Measurements from ENCODE around the gene GALNT18.

The GALNT18 gene

DNA sequence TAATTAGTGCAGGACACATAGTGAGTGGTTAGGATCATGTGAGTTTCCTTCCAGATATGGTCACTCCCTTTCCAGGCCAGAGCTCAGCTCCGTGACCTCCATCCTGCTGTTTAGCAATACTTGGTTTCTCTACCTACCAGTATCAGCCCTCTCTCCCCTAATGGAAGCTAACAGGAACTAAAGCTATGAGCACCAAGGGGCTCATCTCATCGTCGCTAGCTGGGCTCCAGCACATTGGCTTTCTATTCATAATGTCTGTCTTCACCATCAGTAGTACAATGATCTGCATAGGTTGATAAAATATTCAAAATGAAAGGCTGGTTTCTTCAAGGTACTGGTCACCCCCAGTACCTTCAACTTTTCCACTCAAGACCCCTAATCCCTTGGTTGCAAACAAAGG is 2.4 kb upstream of the GALNT18 start:
- DNase-seq (ENCODE audit: low spot score): no peak

- no peak for DNase-seq (ENCODE audit: low spot score)
Measured at GRCh38 chr11:11622772-11623171, 967 bp upstream of the GALNT18 start.

DNA sequence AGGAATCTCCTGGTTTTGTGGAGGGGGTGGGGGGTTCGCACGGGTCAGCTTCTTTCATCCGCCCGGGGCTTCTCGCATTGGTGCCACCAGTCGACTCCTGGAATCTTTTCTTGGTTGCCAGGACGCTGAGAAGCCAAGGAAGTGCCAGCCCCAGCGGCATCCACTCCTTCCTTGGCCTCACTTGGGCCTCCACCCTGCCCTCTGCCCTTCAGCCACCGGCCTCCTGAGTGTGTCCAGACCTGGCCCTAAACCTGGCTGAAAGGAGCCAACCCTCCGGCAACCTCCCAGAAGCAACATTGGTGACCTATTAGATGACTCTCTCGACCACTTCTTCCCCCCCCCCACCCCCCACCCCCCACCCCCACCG is 518 bp upstream of the GALNT18 start:
- no peak for DNase-seq (ENCODE audit: low spot score)

- DNase-seq (ENCODE audit: low spot score): peak; percentile 65
Measured at GRCh38 chr11:11620921-11621572, 758 bp downstream of the GALNT18 start.

DNA sequence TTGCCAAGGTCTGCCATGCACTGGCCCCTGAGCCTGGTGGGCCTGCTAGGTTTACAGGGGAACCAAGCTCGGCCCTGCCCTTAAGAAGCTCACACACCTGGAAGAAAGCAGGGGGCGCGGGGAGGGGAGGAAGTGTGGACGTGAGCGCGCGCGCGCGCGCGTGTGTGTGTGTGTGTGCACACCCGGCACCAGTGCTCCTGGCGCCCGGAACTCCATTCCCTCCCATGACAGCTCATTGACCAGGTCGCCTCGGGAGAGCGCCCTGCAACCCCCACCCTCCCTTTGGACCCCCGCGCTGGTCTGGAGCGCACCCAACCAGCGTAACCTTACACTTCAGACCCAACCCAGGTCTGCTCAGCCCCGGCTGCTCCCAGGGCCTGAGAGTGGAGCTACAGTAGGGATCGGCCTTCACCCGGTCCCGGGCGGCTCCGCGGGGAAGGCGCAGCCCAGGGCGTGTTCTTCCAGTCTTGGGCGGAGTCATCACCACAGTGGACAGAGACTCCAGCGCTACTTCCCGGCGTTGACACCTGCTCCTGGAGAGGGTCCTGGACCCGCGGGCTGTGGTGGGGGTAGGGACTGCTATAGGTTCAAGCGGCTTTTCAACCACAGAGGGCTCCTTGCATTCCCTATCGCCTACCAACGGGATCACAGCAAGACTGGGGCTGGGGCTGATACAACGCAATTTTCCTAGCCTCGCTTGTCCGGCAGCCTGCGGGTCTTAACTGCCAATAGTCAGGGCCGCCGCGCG is 1.5 kb downstream of the GALNT18 start:
- peak; percentile 73 for DNase-seq (ENCODE audit: low spot score)

DNA sequence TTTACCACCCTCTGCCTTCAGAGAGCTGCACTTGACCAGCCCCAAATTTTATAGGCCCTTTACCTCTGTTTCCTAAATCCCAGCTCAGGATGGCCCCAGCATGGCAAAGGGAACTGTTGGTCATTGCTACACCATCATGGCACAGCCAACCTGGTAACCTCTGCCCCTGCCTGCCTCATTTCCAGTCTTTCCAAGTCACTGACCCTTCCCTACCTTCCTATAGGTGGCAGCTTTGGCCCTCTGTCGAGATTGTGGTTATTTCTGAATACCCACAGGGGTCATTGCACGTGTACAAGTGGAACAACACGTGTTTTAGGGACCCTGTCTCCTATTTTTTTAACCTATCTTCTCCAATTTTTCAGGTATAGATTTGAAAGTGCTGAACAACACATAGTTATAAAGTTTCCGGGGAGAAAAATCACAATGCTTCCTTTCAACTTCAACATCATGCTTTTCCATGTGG is 2.8 kb downstream of the GALNT18 start:
- no peak for DNase-seq (ENCODE audit: low spot score)

GRCh38 chr11:11615086-11615485 is 6.7 kb downstream of the GALNT18 start:
- no peak for DNase-seq (ENCODE audit: low spot score)

GRCh38 chr11:11612439-11612838 is 9.4 kb downstream of the GALNT18 start:
- DNase-seq (ENCODE audit: low spot score): no peak

DNA sequence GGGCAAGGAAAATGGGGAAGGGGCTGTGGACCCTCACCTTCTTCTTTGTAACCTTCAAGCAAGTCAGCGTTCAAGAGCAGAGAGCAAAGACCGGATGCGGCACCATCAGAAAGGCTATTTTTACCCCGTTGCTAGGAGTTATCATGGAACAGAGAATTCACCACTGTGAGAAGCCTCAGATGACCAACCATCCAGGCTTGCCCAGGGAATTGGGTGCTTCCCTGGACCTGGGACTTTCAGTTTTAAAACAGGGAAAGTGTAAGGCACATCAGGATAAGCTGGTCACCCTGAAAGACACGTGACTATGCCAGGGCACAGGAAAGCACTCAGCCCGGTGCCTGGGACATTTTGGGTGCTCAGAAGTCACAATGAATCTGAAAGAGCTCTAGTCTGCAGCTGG is 10.4 kb downstream of the GALNT18 start:
- peak; percentile 32 for DNase-seq (ENCODE audit: low spot score)

DNA sequence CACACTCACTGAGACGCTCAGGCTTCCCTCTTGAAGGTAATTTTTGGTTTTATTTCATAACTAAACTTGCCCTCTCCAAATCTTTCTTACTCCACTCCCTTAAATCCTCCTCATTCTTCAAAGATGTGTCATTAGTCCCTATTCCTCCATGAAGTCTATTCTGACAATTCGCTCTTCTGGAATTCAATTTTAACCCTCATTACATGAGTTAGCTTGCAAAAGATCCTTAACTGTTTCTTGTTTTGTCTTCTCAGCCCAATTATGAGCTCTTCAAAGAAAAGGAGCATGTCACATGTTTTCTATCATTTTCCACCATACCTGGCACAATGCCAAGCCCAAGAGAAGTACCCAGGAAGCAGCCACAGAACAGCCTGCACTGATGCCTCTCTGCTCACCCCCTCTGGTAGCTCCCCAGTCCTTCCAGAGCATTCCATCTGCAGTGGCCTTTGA is 13.0 kb downstream of the GALNT18 start:
- peak; percentile 85 for DNase-seq (ENCODE audit: low spot score)

- DNase-seq (ENCODE audit: low spot score): peak; percentile 74
Measured at GRCh38 chr11:11607772-11608171, 14.0 kb downstream of the GALNT18 start.

DNA sequence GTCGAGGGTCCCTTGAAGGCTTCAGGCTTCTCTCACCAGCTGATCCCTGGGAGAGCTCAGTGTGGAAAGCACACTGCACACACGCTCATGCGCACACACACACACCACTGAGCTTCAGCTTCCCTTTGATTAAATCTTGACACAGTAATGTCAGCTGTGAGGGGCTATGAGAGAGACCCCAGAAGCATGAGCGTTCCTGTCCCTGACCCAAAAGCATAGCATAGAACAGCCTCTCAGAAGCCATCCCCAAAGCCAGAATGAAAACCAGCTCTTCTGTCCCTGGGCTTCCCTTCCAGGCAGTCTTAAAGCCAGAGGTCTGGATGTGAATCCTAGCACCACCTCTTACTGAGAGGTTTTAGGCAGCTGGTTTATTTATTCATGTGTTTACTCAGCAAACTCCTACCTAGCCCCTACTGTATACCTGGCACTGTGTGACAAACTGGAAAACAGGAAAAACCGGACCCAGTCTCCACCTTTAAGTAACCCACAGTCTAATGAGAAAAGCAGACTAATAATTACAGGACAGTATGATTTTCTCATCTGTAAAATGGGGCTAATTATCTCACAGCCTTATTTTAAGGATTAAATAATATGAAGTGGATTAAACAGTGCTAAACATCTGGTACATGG is 15.9 kb downstream of the GALNT18 start:
- no peak for DNase-seq (ENCODE audit: low spot score)

- DNase-seq (ENCODE audit: low spot score): peak; percentile 20
Measured at GRCh38 chr11:11605181-11605580, 16.6 kb downstream of the GALNT18 start.

DNA sequence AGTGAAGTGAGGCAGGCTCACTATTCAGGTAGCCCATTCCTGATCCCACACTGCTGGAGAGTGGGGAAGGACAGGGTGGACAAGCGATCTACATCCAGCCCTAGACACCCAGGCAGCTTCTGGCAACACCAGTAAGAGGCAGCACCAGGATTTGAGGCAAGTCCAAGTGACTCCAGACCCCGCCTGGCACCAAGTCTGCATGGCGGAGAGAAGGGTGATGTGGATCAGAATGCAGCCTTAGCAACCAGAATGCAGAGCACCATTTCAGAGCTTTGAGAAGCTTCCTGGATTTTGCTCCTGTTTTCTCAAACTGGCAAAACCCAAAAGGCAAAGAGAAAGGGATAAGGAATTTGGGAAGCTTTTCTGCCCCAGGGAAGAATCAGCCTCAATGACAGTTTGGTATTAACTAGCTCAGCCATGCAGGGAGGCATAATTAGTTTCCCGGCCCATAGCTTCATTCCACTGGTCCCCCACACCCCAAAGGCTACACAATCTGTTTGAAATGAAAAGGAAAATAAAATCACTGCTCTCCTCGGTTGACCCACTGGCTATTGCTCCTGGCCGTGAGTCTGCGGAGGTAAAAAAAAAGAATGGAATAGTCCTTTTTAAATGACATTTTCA is 17.3 kb downstream of the GALNT18 start:
- DNase-seq (ENCODE audit: low spot score): peak; percentile 52

DNA sequence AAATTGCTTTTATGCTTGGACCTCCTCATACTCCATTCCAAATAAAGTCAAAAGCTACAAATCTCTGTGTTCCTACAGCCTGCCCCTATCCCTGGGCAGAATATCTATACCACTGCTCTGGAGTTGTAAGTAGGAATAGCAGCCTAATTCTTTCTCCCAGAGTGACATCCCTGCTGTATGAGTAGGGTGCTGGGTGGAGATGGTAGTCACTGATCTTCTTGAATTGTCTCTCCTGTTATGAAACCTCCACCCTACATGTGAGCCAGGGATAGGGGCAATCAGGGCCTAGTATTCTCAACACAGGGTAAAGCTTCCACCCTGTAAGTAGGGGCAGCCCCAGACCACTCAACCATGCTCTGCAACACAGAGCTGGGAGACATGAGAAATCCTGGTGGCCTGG is 19.8 kb downstream of the GALNT18 start:
- no peak for DNase-seq (ENCODE audit: low spot score)

DNA sequence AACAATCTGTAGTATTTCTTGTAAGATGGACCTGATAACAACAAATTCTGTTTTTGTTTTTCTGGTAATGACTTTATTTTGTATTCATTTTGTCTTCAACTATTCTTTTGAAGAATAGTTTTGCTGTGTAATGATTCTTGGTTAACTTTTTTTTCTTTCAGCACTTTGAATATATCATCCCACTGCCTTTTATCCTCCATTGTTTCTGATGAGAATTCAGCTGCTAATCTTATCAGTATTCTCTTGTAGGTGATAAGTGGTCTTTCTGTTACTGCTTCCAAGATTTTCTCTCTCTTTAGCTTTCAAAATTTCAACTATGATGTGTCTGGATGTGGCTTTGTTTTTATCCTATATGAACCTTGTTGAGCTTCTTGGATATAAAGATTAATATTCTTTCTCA is 21.5 kb downstream of the GALNT18 start:
- DNase-seq (ENCODE audit: low spot score): no peak

GRCh38 chr11:11598243-11598642 is 23.6 kb downstream of the GALNT18 start:
- no peak for DNase-seq (ENCODE audit: low spot score)

GRCh38 chr11:11594162-11594561 is 27.6 kb downstream of the GALNT18 start:
- DNase-seq (ENCODE audit: low spot score): no peak

DNA sequence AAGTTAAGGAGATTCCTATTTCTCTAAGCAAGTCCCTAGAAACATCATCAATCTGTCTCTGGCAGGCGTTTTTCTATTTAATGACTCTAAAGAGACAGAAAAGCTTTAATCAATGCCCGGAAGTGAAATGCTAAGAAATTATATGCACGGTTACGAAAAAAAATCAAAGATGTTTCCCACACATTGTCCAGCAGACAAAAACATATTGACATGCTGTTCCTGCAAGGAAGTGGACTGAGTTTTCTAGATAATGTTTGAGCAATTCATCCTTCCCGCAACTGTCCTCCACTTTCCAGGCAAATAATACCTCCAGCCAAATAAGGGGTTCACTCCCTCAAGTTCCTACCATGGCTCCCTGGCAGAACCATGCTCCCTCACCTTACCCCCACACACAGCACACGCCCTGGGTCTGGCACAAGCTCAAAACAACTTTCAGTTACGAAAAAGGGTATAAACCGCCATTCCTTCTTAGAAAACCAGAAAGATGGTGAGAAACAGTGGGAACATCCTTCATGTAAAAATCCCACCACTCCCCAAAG is 29.6 kb downstream of the GALNT18 start:
- no peak for DNase-seq (ENCODE audit: low spot score)

GRCh38 chr11:11589437-11589836 is 32.4 kb downstream of the GALNT18 start:
- DNase-seq (ENCODE audit: low spot score): no peak

DNA sequence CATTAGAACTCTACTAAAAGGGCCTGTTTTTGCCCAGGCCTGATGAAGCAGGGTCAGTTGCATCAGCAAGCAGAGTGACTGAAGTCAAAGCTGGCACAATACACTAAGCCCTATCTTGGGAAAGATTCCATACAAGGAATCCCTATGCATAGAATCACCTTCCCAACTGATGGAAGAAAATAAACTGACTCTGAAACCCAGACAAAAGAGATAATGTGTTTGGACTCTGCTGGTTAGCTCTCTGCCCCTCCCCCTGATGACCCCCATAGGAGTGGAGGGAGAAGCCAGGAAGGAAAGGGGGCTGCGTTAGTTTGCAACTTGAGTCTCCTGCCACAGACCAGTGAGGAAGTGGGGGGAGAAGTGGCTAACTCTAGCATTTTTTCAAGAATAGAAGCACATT is 32.9 kb downstream of the GALNT18 start:
- DNase-seq (ENCODE audit: low spot score): no peak

- peak; percentile 54 for DNase-seq (ENCODE audit: low spot score)
Measured at GRCh38 chr11:11588243-11588642, 33.6 kb downstream of the GALNT18 start.

Data from kidney tubule cell (primary cell).